ENCODE measurements around the gene CASP9.

CASP9 gene

DNA sequence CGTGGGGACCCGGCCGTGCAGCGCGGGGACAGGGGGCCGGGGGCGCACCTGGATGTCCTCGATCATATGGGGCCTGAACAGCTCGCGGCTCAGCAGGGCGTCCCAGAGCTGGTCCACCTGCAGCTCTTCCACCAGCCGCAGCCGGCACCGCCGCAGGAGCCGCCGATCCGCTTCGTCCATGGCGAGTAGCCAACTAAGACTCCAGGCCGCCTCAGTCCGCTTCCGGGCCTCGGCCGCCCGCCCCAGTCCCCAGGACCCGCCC is at the start of gene CASP9:
Gene CASP9, minus strand, starts transcription at position 195 of the 262 bp plus-strand sequence. Its CDS starts 15 bp downstream, at position 180.
- no peak for DNase-seq (ENCODE audit: low read depth in 1 of 2, low spot score in 1 of 2)

DNA sequence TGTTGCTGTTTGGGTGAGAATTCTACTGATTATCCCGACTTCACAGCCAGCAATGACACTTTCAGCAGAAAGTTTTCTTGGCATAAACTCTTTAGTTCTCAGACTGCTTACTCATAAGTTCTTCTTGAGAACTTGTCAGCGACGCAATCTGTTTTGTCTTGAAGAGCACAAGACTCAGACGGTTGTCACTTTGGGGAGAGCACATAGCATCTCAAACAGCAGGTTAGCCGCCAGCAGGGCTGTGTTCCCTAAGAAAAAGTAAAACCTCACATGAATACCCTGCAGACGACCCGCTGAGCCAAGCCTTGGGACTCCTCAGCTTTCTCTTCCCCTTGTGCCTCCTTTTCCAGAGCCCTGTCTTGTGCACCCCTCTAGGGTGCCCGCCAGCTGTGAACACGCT is 49.5 kb upstream of the CASP9 start:
- DNase-seq (ENCODE audit: low read depth in 1 of 2, low spot score in 1 of 2): no peak

DNA sequence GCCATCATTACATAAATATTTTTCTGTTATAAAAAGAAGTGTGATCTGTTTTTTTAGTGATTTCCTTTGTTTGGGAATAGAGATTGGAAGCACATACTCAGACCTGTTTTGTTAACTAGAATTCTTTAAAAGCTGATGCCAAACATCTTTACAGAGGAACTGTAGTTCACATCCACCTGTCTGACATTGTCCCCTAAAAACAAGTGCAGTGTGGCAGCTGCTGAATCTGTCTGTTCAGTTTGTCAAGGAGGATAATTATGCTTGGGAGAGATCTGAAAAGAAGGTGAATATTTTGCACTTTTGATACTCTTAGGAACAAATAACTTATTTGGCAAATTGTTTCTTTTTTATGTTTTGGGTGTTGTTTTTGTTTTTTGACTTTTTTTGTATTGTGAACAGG is 47.3 kb upstream of the CASP9 start:
- no peak for DNase-seq (ENCODE audit: low read depth in 1 of 2, low spot score in 1 of 2)

DNA sequence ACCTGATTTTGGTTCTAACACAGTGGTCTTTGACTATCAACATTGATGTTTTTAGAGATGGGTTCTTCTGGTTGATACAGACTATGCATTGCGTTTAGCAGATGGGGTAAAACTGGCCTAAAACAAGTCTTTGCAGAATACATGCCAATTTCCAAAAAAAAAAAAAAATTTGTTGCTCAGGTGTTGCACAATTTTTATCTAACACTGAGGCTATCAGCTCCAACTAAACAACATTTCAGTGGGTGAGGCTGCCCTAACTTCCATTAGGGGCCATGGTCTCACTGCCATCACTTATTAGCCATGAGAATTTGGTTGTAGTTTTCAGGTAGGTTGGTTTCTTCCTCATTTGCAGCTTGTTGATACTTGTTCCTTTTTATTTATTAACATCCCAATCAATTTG is 46.8 kb upstream of the CASP9 start:
- DNase-seq (ENCODE audit: low read depth in 1 of 2, low spot score in 1 of 2): no peak

DNA sequence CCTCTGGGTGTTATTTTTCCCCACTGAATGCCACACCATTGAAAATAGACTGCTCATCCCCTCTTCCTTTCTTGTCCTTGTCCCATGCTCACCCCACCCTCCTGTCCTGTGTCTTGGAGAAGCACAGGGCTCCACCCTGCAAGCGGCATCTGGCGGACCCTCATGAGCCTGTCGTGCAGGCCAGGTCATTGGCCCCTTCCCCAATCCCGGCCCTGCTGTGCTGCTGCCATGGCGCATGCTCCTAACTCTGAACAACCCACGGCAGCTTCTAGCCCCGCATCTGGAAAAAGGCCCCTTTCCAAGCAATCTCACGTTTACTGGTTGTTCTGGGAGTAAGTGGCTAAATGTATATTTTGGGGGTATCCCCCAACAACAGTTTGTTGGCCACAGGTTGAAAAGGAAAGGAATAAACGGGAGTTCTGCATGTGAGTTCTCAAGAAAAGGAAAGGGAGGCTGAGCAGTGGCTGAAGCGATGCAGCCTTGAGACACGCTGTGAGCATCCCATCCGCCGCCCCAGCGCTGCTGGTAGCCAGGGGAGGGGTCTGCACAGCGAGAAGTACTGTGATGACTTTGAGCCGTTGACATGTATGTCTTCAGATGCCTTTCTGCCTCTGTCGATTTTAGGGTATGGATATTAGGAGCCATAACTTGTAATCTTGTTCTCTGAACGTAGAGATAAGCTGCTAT is 44.5 kb upstream of the CASP9 start:
- DNase-seq (ENCODE audit: low read depth in 1 of 2, low spot score in 1 of 2): no peak

DNA sequence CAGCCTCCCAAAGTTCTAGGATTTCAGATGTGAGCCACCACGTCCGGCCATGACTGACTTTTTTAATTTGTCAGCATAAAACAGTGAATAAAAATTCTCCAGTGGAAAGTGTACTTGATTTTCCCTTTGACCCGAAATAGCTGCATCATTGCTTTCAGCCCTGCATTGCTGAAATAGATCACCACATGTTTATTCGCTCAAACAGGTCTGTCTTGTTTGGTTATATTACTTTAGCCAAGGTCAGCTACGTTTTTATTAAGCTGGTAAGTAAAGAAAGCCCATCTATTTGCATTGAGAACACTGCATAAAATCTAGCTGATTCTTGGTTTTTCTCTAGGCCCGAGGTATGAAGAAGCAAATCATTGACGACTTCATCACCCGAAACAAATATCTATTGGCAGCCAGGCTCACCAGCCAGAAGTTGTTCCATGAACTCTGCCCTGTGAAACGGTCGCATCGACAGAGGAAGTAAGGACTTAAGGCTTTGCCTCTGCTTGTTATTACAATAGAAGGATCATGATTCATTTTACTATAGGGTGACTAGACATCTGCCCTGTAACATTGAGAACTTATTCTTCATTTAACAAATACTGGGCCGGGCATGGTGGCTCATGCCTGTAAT is 35.3 kb upstream of the CASP9 start:
- DNase-seq (ENCODE audit: low read depth in 1 of 2, low spot score in 1 of 2): no peak

DNA sequence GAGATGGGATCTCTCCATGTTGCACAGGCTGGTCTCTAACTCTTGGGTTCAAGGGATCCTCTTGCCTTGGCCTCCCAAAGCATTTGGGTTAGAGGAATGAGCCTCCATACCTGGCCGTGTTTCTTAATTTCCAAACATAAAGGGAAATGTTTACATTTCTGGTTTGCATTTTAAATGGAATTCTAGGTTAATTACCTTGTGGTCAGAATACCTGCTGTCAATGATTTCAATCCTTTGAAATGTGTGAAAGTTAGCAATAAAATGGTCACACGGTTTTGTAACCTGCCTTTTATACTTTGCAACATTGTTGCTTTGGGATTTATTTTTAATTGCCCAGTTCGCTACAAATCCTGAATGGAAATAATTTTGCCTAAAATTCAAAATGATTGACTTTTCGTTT is 34.5 kb upstream of the CASP9 start:
- DNase-seq (ENCODE audit: low read depth in 1 of 2, low spot score in 1 of 2): no peak

DNA sequence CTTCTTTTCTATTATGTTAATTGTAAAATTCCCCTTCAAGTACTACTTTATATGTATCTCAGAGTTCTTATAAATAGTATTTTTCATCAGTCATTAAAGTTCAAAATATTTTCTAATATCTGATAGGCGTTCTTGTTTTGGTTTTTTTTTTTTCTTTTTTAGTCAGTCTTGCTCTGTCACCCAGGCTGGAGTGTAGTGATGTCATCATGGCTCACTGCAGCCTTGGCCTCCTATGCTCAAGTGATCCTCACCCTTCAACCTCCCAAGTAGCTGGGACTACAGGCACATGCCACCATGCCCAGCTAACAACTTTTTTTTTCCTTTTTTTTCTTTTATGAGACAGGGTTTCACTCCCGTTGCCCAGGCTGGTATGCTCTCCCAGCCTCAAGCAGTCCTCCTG is 33.6 kb upstream of the CASP9 start:
- DNase-seq (ENCODE audit: low read depth in 1 of 2, low spot score in 1 of 2): no peak

DNA sequence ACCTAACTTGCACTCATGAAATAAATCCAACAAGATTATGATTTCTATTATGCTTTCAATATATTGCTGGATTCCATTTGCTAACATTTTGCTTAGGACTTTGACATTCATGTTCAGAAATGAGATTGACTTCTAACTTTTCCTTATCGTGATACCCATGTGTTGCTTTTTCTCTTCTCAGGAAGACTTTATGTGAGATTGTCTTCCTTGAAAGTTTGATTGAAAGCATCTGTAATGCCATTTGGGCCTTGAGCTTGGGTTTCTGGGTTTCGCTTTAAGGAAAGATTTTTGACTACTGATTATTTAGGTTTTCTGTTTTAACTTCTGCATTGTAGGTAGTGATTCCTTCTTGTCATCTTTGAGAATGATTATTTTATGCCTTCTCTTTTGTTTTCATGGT is 33.0 kb upstream of the CASP9 start:
- DNase-seq (ENCODE audit: low read depth in 1 of 2, low spot score in 1 of 2): no peak

DNA sequence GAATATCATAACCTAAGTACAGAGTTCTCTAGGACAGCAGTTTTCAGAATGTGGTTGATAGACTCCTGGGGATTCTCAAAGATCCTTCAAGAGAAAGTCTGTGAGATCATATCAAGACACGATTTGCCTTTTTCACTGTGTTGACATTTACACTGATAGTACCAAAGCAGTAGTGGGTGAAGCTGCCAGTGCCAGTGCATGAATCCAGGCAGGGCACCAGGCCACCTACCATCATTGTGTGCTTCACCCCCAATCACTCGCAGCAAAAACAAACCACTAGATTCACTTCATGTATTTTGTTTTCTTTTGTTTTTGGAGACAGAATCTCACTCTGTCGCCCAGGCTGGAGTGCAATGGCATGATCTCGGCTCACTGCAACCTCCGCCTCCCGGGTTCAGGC is 26.6 kb upstream of the CASP9 start:
- DNase-seq (ENCODE audit: low read depth in 1 of 2, low spot score in 1 of 2): no peak

DNA sequence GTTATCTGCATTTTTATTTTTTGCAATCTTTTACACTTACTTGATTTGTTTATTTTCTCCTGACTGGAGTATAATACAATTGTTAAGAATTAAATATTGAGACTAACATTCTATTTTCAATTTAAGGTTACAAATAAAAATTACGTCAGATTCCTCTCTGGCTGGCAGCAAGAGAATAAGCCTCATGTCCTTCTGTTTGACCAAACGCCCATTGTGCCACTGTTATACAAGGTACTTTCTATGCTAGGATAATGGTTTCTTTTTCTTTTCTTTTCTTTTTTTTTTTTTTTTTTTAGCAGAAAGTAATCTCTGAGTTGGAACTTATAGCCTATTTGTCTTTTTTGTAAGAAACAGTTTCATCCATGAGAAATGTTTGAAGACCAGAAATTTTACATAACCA is 22.6 kb upstream of the CASP9 start:
- no peak for DNase-seq (ENCODE audit: low read depth in 1 of 2, low spot score in 1 of 2)

DNA sequence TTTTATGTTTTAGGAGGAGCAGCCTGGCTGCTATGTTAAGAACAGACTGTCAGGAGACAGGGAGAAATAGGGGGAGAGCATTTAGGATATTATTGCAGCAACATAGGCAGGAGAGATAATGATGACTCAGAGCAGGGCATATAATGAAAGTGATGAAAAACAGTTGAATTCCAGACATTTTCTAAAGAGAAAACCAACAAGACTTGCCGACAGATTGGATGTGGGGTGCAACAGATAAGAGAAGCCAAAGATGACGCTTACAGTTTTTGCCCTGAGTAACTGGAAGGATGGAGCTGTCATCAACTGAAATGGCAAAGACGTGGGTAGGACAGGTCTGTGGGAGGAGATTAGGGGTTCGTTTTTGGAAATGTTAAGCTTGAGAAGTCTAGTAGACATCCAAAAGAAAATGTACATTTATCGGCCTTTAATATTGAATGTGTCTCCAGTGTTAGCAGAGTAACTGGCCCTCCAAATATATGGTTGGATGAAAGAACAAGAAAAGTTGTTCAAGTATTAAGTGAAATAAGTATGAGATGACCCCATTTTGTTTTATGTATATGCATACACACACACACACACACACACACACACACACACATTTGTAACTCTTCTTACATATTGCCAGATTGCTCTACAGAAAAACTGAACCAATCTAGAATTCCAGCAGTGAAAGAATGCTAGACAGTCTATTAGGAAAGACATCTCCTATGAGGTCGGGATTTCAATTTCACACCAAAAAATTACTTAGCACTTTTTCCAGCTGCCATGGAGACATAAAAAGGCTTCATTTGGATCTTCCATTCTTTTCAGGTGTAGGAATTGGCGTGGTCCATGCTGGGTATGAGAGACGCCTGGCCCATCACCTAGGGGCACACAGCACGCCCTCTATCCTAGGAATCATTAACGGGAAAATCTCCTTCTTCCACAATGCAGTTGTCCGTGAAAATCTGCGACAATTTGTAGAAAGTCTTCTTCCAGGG is 19.9 kb upstream of the CASP9 start:
- no peak for DNase-seq (ENCODE audit: low read depth in 1 of 2, low spot score in 1 of 2)

DNA sequence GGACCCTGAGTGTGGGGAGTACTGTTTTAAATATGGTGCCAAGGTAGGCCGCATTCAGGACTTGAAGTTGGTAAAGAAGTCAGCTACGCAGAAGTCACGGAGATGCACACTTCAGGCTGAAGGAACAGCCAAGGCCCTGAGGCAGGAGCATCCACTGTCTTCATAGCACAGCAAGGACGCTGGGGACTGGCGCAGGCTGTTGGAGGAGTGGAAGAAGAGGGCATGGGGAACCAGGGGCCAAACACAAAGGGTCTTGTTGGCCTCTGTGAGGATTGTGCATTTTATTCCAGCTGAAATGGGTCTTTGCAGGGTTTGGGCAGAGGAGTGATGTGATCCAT is 19.2 kb upstream of the CASP9 start:
- DNase-seq (ENCODE audit: low read depth in 1 of 2, low spot score in 1 of 2): no peak

DNA sequence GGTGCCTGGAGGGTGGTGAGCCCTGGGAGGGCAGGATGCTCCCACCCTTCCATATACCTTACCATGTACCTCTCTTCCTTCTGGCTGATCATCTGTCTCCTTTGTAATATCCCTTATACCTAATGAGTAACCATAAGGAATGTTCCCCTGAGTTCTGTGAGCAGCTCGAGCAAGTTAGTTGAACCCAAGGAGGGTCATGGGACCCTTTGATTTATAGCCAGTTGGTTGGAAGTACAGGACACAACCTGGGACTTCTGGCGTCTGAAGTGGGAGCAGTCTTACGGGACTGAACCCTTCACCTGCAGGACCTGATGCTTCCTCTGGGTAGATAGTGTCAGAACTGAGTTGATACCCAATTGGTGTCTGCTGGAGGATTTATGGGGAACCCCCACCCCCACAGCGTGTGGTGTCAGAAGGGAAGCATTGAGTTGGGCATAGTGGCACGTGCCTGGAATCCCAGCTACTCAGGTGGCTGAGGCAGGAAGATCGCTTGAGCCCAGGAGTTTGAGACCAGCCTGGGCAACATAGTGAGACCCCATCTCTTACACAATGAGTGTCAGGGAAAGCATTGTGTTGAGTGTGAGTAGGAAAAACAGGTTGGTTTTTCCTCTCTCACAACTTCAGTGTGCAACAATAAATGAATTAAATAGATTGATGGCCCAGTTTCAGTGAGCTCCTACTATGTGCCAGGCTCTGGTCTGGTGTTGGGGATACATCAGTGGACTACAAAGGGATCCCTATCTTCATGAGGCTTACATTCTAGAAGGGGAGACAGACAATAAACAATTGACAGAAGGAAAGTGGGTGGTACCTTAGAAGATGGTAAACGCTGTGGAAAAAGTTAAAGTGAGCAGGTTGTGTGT is 18.6 kb upstream of the CASP9 start:
- no peak for DNase-seq (ENCODE audit: low read depth in 1 of 2, low spot score in 1 of 2)

DNA sequence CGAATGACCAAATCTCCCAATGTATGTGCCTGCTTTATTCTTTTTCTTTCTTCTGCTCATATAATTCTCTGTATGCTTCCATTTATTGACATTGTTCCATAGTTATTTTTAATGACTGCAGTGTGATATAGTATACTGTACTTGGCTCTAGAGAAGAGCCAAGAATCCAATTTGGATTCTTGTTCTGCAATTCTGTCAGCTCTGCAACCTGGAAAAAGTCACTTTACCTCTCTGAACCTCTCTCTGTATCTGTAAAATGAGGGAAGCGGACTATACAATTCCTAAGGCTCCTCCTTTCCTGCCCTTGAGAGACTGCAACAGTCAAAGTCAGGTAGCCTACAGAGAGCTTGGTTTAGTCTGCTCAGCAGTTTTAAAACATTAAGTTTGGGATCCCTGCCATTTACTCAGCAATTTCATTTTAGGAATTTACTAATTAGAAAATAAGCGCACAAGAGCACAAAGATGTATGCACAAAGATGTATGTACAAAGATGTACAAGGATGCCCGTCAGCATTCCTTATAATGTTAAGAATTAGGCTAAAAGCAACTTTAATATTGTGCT is 17.3 kb upstream of the CASP9 start:
- DNase-seq (ENCODE audit: low read depth in 1 of 2, low spot score in 1 of 2): no peak

DNA sequence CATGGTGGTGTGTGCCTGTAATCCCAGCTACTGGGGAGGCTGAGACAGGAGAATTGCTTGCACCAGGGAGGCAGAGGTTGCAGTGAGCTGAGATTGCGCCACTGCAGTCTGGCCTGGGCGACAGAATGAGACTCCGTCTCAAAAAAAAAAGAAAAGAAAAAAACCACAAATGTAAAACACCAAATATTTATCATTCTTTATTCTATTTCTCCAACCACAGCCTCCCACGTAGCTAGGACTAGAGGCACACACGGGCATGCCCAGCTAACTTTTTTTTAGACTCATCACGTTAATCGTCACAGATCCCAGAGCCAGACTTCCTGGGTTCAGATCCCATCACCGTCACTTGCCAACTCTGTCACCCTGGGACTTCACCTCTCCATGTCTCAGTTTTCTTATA is 16.2 kb upstream of the CASP9 start:
- DNase-seq (ENCODE audit: low read depth in 1 of 2, low spot score in 1 of 2): no peak

DNA sequence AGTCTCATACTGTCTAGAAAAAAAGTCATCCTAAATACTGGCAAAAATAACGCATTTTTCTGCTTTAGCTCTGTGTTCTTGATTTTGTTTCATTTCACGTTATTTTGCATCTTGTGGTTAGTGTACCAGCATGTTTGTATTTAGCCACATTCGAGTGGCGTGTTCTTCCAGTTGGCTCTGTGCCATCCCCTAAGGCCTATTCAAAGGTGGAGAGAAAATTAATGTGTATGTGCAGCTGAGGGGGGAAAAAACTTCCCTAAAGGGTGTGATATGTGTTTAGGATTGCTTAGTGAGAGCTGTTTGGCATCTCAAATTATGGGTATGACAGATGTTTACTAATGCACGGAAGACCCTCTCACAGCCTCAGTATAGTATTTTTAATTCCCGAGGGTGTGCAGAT is 14.8 kb upstream of the CASP9 start:
- no peak for DNase-seq (ENCODE audit: low read depth in 1 of 2, low spot score in 1 of 2)

DNA sequence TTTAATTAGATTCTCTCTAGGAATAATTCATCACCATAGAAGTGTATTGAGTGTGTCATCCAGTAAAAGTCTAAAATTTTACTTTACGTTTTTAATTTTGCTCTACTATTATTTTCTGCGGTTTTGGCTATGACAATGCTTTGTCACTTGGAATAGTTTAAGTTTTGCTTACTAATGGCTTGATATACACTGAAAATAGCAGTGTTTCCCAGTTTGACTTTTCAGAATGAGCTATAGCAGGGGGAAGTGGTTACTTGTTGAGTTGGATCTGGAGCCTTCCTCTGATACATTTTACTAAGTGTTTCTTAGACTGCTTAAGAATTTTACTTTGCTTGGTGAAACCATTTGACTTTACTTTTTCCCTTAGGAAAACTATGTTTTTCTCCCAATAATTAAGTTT is 7.7 kb upstream of the CASP9 start:
- no peak for DNase-seq (ENCODE audit: low read depth in 1 of 2, low spot score in 1 of 2)

DNA sequence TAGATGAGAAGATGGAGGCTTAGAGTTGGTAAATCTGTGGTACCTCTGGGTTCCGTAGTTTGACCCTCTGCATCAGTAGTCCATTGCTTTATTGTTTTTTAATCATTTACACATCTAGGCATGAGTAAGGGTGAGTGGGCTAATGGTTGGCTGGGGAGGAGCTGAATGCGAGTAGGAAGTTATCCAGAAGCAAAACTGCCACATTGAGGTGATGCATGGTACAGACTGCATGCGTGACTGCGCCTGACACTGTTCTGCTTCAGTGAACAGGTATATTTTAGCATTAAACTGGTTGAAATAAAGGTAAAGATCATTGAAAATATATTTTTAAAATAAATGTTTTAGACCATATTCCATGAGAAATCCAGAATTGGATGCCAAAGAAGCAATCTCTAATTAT is 7.0 kb upstream of the CASP9 start:
- no peak for DNase-seq (ENCODE audit: low read depth in 1 of 2, low spot score in 1 of 2)

DNA sequence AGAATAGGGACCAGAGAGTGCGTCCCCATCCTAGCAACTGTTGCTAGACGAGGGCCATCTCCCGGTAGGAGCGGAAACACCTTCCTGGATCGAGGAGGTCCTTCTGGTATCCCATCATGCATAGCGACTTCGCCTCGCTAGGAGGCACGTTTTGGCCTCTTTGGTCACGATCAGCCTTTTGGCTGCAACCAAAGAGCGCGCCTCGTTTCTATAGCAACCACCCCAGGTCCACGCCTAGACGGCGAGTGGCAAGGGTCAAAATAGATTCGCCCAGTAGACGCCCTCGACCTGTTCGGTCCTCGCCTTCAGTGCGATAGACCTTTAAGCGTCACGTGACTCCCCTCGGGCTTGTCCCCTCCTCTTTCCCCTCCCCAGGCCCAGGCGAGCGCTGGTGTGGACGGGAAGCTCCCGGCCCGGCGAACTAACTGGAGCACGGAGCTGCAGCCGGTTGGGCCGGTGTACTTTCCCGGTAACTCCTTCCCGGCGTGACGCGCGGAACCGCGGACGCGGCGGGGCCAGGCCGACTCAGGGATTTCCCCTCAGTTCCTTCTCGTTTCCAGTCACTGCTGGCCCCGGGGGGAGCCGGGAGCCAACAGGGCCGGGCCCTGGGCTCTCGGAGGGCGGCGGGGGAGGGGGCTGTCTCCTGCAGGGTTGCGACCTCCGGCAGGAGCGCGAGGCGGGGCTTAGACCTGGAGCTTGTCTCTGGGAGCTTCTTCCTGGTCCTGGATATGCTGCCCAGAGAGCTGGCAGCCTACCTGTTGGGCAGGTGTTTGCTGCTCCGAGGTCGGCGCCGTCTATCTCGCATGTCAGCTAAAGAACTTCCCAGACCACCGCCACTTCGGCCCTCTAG is 2.7 kb upstream of the CASP9 start, which contains the start of gene DNAJC16:
Gene DNAJC16, plus strand, starts transcription at position 359 of the 850 bp plus-strand sequence. CDS start 2,258 bp downstream, outside the sequence.
- DNase-seq (ENCODE audit: low read depth in 1 of 2, low spot score in 1 of 2): peak; percentile 90 to 93

Data from activated T-helper 1 cell treated with anti-CD3 and anti-CD28 coated beads, Interleukin-2, amount 50 U/mL, for 16 hours (primary cell).